HG03196 (cell line): Measurements from ENCODE around the gene PLXNA2.

Source experiments
- ATAC-seq: cut with Tn5 transposase; IDR thresholded peaks from one replicate; pipeline ENCODE4 v1.9.1; 2021; ENCODE audit not compliant: unreplicated experiment

PLXNA2 gene

GRCh38 chr1:208165659-208166058 is 78.5 kb downstream of the PLXNA2 start:
- no peak for ATAC-seq

GRCh38 chr1:208164609-208165008 is 79.6 kb downstream of the PLXNA2 start:
- no peak for ATAC-seq

GRCh38 chr1:208163539-208163938 is 80.6 kb downstream of the PLXNA2 start:
- ATAC-seq = no peak

- no peak for ATAC-seq
These were observed 81.3 kb downstream of the PLXNA2 start for GRCh38 chr1:208162903-208163302.

GRCh38 chr1:208161656-208162375 is 82.4 kb downstream of the PLXNA2 start:
- no peak for ATAC-seq

- no peak for ATAC-seq
These were observed 83.2 kb downstream of the PLXNA2 start for GRCh38 chr1:208161005-208161404.

GRCh38 chr1:208160259-208160819 is 83.8 kb downstream of the PLXNA2 start:
- no peak for ATAC-seq

- no peak for ATAC-seq
These were observed 84.5 kb downstream of the PLXNA2 start for GRCh38 chr1:208159555-208160258.

- ATAC-seq = no peak
These were observed 85.3 kb downstream of the PLXNA2 start for GRCh38 chr1:208158640-208159554.

- ATAC-seq = no peak
These were observed 86.4 kb downstream of the PLXNA2 start for GRCh38 chr1:208157769-208158168.

GRCh38 chr1:208156741-208157140 is 87.4 kb downstream of the PLXNA2 start:
- ATAC-seq = no peak

- ATAC-seq = no peak
These were observed 87.9 kb downstream of the PLXNA2 start for GRCh38 chr1:208156310-208156709.

GRCh38 chr1:208154679-208155642 is 89.2 kb downstream of the PLXNA2 start:
- no peak for ATAC-seq

- no peak for ATAC-seq
These were observed 90.1 kb downstream of the PLXNA2 start for GRCh38 chr1:208154040-208154439.

GRCh38 chr1:208153386-208153785 is 90.8 kb downstream of the PLXNA2 start:
- ATAC-seq = no peak

- no peak for ATAC-seq
These were observed 92.2 kb downstream of the PLXNA2 start for GRCh38 chr1:208151728-208152598.

- no peak for ATAC-seq
These were observed 93.2 kb downstream of the PLXNA2 start for GRCh38 chr1:208150833-208151458.

- no peak for ATAC-seq
These were observed 94.2 kb downstream of the PLXNA2 start for GRCh38 chr1:208149776-208150514.
